Endodermal cell (in vitro differentiated cells): ENCODE data around the gene GON4L. TPM values are rescaled to one million over a fixed set of nuclear protein-coding genes. Genes with fewer than 3 reads are reported as not detected.

Experiments used
- DNase-seq: peaks from one replicate; pipeline ENCODE4 v3.0.0-alpha.2; 2017
- H3K27ac ChIP-seq: 2 replicates; pipeline ENCODE4 v1.5.1; 2013; ENCODE audit warnings: mild to moderate bottlenecking, low read depth, low read length, moderate library complexity
- H3K27me3 ChIP-seq: 2 replicates; pipeline ENCODE4 v1.6.1; 2013; ENCODE audit warnings: mild to moderate bottlenecking, low read length, moderate library complexity; ENCODE audit not compliant: insufficient read depth, control insufficient read depth, poor library complexity, severe bottlenecking
- H3K36me3 ChIP-seq: 2 replicates; pipeline ENCODE4 v1.7.0; 2013; ENCODE audit warnings: mild to moderate bottlenecking, low read length, moderate library complexity; ENCODE audit not compliant: control insufficient read depth, insufficient read depth
- H3K4me1 ChIP-seq: one replicate; pipeline ENCODE4 v1.7.0; 2013; ENCODE audit warnings: low read length; ENCODE audit not compliant: control insufficient read depth, insufficient read depth
- H3K4me3 ChIP-seq: 2 replicates; pipeline ENCODE4 v1.5.1; 2013; ENCODE audit warnings: mild to moderate bottlenecking, low read length, moderate library complexity
- H3K9ac ChIP-seq: 2 replicates; pipeline ENCODE4 v1.6.1; 2013; ENCODE audit warnings: mild to moderate bottlenecking, low read length, moderate library complexity; ENCODE audit not compliant: poor library complexity, severe bottlenecking; ENCODE audit errors: extremely low read depth
- H3K9me3 ChIP-seq: 2 replicates; pipeline ENCODE4 v1.6.1; 2013; ENCODE audit warnings: mild to moderate bottlenecking, low read length, moderate library complexity; ENCODE audit not compliant: control insufficient read depth
- H3K27ac Mint-ChIP-seq: 2 replicates; pipeline ENCODE4 v1.8.0; 2020; ENCODE audit warnings: mixed read lengths
- H3K27me3 Mint-ChIP-seq: 2 replicates; pipeline ENCODE4 v1.8.0; 2021; ENCODE audit warnings: mild to moderate bottlenecking, mixed read lengths; ENCODE audit not compliant: insufficient read depth
- H3K36me3 Mint-ChIP-seq: 2 replicates; pipeline ENCODE4 v1.8.0; 2020; ENCODE audit warnings: low read depth, mixed read lengths
- H3K4me1 Mint-ChIP-seq: 2 replicates; pipeline ENCODE4 v1.8.0; 2020; ENCODE audit warnings: mixed read lengths
- H3K4me3 Mint-ChIP-seq: 2 replicates; pipeline ENCODE4 v1.8.0; 2020; ENCODE audit warnings: mild to moderate bottlenecking, moderate library complexity, mixed read lengths
- H3K9me3 Mint-ChIP-seq: 2 replicates; pipeline ENCODE4 v1.8.0; 2020; ENCODE audit warnings: mild to moderate bottlenecking, mixed read lengths
- WGBS, 2 experiments: methylation state at CpG; one replicate each; pipeline versions ENCODE4 v1.1.5 to v1.1.7; 2013; ENCODE audit warnings: missing lambda C conversion rate in 2 of 2, mixed read lengths in 1 of 2; ENCODE audit not compliant: insufficient coverage in 1 of 2, insufficient read length in 1 of 2; 5-methylcytosine and 5-hydroxymethylcytosine counted together
- total RNA-seq, 2 donors: library from RNA; stranded (reverse); fragmentation: NEBNext Ultra II Directional in 1 of 2; extraction: Animal tissue kit (Norgen Biotek cat#: 25700) in 1 of 2; gene quantifications; 2 replicates in 1 of 2; 3 replicates in 1 of 2; pipeline ENCODE4 v1.2.1, GENCODE V29; 2021
- TF ChIP-seq, protein P1 (sequence below): fragments of 200-600 bp; sonication (generic); conservative IDR thresholded peaks from 2 replicates; pipeline ENCODE4 v1.5.0; 2021; ENCODE audit warnings: antibody characterized with exemption, mild to moderate bottlenecking

GON4L gene
- total RNA-seq, 2 donors from 2014 or later, result 62.7 to 64.6 TPM

GRCh38 chr1:155834296-155834926, 22.6 kb downstream of the GON4L start:
- DNase-seq, result peak; percentile 66
- H3K4me1 Mint-ChIP-seq, result peaks cover 6% of the 10 kb centered on the region
- H3K36me3 Mint-ChIP-seq, result peaks cover 42% of the 10 kb centered on the region
- TF ChIP-seq, protein P1, sequence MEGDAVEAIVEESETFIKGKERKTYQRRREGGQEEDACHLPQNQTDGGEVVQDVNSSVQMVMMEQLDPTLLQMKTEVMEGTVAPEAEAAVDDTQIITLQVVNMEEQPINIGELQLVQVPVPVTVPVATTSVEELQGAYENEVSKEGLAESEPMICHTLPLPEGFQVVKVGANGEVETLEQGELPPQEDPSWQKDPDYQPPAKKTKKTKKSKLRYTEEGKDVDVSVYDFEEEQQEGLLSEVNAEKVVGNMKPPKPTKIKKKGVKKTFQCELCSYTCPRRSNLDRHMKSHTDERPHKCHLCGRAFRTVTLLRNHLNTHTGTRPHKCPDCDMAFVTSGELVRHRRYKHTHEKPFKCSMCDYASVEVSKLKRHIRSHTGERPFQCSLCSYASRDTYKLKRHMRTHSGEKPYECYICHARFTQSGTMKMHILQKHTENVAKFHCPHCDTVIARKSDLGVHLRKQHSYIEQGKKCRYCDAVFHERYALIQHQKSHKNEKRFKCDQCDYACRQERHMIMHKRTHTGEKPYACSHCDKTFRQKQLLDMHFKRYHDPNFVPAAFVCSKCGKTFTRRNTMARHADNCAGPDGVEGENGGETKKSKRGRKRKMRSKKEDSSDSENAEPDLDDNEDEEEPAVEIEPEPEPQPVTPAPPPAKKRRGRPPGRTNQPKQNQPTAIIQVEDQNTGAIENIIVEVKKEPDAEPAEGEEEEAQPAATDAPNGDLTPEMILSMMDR, result no peak
- H3K27me3 Mint-ChIP-seq, result no peaks in the 10 kb centered on the region
- H3K4me1 ChIP-seq, result no peaks in the 10 kb centered on the region
- no peak overlapping the region for H3K27ac Mint-ChIP-seq
- no peak overlapping the region for H3K9ac ChIP-seq
- WGBS, 2 experiments, result 70 to 95% methylated on average over 2 to 10 of the region's 11 CpGs
- peaks cover 2% of the 10 kb centered on the region for H3K9me3 Mint-ChIP-seq
- peak overlapping the region; percentile 83 for H3K27ac ChIP-seq
- H3K36me3 ChIP-seq, result peaks cover 24% of the 10 kb centered on the region
- no peaks in the 10 kb centered on the region for H3K27me3 ChIP-seq
- no peaks in the 10 kb centered on the region for H3K9me3 ChIP-seq
- no peak overlapping the region for H3K4me3 Mint-ChIP-seq
- H3K4me3 ChIP-seq, result no peak overlapping the region

DNA sequence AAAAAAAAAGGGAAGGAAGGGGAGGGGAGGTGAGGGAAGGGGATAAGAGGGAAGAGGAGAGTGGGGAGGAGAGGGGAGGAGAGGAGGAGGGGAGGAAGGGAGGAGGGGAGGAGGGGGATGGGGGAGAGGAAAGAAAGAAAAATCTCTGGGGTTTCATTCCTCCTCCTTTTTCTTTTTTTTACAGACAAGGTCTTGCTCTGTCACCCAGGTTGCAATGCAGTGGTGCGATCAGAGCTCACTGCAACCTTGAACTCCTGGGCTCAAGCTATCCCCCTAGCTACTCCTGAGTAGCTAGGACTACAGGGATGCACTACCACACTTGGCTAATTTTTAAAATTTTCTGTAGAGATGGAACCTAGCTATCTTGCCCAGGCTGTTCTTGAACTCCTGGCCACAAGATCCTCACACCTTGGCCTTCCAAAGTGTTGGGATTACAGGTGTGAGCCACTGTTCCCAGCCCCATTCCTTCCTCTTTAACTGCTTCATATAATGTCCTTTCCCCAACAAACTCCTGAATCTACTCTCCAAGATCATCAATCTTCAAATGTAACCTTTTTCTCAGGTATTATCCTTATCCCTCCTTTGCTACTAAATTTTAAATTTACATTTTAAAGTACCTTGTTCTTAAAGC, 23.2 kb downstream of the GON4L start:
- H3K9ac ChIP-seq, result no peak overlapping the region
- H3K27ac Mint-ChIP-seq, result no peak overlapping the region
- H3K4me3 ChIP-seq, result no peak overlapping the region

DNA sequence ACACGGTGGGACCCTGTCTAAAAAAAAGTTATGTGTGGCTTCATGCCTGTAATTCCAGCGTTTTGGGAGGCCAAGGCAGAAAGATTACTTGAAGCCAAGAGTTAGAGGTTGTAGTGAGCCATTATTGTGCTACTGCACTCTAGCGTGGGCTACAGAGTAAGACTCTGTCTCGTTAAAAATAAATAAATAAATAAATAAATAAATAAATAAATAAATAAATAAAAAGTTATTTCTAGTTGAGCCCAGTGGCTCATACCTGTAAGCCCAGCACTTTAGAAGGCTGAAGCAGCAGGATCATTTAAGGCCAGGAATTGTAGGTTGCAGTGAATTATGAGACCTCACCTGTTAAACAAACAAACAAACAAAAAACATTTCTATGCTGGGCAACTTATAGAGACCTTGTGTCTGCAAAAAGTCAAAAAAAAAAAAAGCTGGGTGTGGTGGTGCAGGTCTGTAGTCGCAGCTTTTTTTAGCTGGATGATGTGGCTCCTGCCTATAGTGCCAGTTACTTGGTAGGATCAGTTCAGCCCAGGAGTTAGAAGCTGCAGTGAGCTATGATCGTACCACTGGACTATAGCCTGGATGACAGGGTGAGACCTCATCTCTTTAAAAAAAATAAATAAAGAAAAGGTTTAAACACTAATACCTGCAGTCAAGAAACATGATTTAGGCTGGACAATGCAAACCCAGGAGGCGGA, 25.6 kb downstream of the GON4L start:
- no peak for DNase-seq
- Mint-ChIP-seq H3K27me3 (no peaks in the 10 kb centered on the region), H3K9me3 (peaks cover 2% of the 10 kb centered on the region), H3K4me1 (peaks cover 4% of the 10 kb centered on the region), H3K4me3 (no peak overlapping the region), H3K27ac (no peak overlapping the region), H3K36me3 (peaks cover 48% of the 10 kb centered on the region)
- no peak overlapping the region for H3K4me3 ChIP-seq
- TF ChIP-seq, protein P1, result no peak
- WGBS, 2 experiments, result 93 to 98% methylated on average over 3 to 6 of the region's 7 CpGs
- peaks cover 22% of the 10 kb centered on the region for H3K36me3 ChIP-seq
- H3K4me1 ChIP-seq, result no peaks in the 10 kb centered on the region
- no peak overlapping the region for H3K9ac ChIP-seq
- no peaks in the 10 kb centered on the region for H3K9me3 ChIP-seq
- no peaks in the 10 kb centered on the region for H3K27me3 ChIP-seq
- H3K27ac ChIP-seq, result no peak overlapping the region

More for the DNA sequence above, 23.2 kb downstream of the GON4L start:
- Histone ChIP-seq H3K9me3 (no peaks in the 10 kb centered on the region), H3K4me1 (no peaks in the 10 kb centered on the region), H3K27me3 (no peaks in the 10 kb centered on the region), H3K27ac (peak overlapping the region; percentile 83), H3K36me3 (peaks cover 27% of the 10 kb centered on the region)
- Mint-ChIP-seq H3K4me3 (no peak overlapping the region), H3K27me3 (no peaks in the 10 kb centered on the region), H3K4me1 (peaks cover 6% of the 10 kb centered on the region), H3K9me3 (peaks cover 2% of the 10 kb centered on the region), H3K36me3 (peaks cover 43% of the 10 kb centered on the region)
- TF ChIP-seq, protein P1, result no peak
- no peak for DNase-seq
- 92 to 100% methylated on average over 1 of the region's 1 CpG for WGBS, 2 experiments
